HL-60/S4 treated with phorbol 12-myristate 13-acetate at 8.2 ng/mL for 4 days and 3 days (cell line): ENCODE data around the gene RNF125.
"Not testable (repeated sequence)": the region's sequence is repeated elsewhere in the genome, so short reads cannot be mapped to it uniquely, and the experiment has no call there.

ENCODE experiments used
- in situ Hi-C: fragments of 300-500 bp; cut with MboI; formaldehyde crosslinking; loops from 2 replicates; pipeline ENCODE4 v1.15.0; 2022; ENCODE audit warnings: low sequenced_read_pairs

Gene RNF125

DNA sequence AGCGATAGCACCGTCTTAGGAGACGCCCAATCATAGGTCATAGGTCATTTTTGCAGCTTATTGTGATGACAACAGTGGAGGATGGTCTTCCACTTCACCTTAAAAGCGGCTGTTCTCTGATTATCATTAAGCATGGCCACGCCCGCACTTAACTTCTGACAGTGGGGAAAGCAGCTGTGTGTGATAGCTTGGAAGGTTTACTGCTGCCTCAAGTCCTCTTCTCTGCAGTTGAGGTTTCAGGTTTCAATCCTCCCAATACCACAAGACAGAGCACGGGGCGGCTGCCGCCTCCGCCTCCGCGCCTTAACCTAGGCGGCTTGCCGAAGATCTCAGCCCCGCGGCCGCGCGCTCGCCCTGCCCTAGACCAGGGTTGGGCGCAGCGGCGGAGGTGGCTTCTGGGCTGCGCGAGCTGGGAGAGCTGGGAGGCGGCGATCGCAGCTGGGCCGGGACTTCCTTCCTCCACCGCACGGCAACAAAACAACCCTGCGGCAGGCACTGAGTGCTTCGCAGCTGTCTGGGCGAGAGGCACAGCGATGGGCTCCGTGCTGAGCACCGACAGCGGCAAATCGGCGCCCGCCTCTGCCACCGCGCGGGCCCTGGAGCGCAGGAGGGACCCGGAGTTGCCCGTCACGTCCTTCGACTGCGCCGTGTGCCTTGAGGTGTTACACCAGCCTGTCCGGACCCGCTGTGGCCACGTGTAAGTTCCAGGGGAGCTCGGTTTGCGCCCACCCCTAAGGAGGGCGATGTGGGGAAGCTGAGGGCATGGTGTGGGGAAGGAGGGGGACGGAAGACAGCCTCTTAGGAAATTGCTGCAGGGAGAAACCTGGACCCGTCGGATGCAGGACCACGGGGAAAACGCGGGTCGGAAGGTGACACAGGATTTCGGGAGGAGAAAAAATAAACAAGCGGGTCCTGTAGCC lies at the start of gene RNF125:
TSS of gene RNF125 (plus strand) at position 495 of the 920 bp plus-strand sequence. CDS start at position 534, 39 bp downstream.
- in situ Hi-C loops: no loop called here

DNA sequence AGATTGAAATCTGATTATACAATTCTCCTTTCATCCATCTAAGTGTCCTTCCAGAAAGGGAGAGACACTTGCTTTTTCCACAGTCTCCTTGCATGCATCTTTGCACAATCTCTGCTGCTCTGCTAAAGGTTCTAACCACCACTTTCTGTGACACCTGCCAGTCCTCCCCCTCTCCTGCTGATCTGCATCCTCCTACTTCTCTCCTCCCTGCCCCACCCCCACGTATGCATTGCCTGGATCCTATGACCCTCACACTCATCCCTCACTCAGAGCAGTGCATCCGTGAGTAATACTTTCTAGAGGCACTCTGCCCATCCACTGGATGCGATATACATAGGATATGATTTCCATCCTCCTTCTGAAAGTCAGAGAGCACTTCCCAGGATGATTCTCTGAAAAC lies 48.0 kb upstream of the RNF125 start:
- in situ Hi-C loops: no loop called here

DNA sequence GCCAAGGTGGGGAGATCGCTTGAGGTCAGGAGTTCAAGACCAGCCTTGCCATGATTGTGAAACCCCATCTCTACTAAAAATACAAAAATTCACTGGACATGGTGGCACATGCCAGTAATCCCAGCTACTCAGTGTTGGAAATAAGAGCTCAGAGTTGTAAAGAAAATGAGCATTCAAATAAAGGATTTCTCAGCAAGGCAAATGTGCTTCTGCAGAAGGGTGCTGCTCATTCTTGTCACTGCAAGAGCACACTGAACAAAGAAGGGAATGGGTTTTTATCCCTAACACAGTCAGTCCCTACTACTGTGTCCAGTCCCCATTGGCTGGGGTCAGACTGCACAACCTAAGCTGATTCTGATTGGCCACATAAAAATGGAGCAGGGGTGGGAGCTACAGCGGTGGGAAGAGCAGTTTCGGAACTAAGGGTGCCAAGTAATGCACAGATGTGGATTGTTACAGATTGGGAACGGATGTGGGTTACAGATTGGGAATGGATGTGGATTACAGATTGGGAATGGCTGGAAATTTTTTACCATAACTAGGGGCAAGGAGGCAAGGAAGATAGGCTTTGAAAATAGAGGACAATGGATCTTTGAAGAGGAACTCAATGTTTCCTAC lies 44.6 kb upstream of the RNF125 start:
- in situ Hi-C loops: no loop called here

DNA sequence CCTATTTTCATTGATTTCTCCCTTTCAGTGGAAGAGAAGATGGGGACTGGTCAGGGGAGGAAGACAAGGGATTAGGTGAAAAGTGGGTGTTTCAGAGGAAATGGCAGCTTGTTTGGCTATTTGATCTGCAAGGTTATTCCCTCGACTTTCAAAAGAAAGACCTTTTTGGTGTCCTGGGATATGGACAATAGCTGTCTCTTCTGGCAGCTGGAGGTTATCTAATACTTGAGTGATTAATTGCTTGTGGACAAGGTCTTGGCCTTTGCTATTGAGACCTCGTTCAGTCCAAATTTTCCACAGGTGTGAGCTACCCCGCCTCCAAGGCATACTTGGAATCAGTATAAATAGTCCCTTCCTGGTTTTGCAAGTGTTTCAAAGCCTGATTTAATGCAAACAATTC lies 42.4 kb upstream of the RNF125 start:
- in situ Hi-C loops: no loop called here

DNA sequence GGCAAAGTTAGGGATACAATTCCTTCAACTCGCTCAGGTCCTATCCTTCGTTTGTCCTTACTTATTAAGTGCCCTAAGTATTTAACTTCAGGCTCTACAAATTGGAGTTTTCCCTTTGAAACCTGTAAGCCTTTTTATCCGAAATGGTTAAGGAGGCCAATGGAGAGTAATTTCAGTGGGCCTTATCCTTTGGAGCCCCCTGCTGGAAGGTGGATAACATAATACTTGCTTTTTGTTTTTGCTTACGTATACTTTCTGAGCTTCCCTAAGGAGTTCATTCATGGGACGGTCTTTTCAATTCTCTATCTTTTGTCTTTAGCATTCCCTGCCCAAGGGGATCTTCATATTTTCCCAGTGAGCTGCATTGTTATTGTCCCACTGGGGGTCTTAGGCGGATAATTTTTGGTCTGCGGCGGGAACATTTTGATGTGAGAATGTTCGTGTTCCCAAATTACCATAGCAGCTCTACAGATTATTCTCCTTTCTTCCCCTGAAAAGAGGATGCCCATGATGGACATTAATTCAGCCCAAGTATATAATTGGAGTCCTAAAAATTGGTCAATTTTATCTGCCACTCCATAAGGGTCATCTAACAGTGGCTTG lies 41.3 kb upstream of the RNF125 start:
- in situ Hi-C loops: no loop called here

DNA sequence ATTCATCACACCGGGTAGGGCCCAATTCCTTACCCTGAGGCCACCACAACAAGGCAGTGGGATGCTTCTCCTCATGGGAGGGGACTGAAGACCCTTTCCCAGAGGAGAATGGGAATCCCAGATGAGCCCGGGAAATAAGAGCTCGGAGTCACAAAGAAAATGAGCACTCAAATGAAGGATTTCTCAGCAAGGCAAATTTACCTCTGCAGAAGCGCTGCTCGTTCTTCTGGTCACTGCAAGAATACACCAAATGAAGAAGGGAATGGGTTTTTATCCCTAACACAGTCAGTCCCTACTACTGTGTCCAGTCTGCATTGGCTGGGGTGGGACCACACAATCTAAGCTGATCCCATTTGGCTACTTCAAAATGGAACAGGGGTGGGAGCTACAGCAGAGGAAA lies 40.0 kb upstream of the RNF125 start:
- in situ Hi-C loops: no loop called here

DNA sequence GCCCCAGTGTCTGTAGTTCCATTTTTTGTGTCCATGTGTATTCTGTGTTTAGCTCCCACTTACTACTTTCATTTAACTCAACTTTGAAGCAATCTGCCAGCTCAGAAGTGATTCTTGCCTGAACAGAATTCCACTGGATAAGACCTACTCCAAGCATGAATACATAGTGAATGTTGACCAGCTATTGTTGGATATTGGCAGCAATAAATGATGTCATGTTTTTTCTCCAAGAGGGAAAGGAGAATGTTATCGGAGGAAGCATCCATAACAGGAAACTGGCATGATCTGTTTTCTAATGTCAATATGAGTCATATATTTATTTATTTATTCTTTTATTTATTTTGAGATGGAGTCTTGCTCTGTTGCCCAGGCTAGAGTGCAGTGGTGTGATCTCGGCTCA lies 38.9 kb upstream of the RNF125 start:
- in situ Hi-C loops: no loop called here

DNA sequence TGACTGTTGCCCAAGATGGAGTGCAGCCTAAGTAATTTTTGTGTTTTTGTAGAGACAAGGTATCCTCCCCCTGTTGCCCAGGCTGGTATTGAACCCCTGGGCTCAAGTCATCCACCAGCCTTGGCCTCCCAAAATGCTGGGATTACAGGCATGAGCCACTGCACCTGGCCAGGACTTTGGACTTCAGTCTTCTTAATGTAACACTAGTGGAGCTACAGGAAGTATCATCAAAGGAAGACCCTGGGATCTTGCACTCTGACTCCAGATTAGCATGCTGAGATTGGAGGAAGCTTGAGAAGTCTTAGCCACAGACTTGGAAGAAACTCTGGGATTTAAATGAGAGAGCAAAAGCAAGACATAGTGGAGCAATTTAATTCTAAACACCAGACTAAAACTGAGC lies 37.8 kb upstream of the RNF125 start:
- in situ Hi-C loops: no loop called here

DNA sequence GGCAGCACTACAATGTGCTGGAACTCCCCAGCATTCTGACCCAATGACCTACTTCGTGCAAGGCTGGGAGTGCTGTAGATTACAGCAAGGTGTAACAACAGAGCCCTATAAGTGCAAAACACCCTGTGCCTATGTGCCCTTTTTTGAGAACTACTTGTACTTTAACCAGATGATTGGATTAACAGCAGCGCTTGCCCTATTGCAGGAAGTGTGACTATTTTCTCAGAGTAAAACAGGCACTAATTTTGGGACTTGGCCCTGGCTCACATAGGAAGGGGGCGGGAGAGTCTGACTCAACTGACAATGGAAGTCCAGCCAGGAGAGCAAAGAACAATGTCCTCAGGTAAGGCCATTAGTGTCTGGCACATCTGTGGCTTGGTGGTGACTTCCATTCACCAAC lies 35.6 kb upstream of the RNF125 start:
- in situ Hi-C loops: no loop called here

DNA sequence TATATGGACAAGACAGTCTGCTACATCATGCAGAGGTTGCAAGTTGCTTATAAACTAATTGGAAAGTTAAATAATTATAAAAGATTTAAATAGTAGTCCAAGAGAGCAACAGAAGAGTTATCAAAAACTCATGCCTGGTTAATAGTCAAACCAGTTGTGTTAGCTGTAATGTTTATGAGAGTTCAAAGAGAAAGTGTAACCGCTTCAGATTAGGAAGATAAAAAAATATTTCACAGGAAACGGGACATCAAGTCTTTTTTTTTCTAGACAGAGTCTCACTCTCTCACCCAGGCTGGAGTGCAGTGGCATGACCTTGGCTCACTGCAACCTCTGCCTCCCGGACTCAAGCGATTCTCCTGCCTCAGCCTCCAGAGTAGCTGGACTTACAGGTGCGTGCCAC lies 34.6 kb upstream of the RNF125 start:
- in situ Hi-C loops: no loop called here

DNA sequence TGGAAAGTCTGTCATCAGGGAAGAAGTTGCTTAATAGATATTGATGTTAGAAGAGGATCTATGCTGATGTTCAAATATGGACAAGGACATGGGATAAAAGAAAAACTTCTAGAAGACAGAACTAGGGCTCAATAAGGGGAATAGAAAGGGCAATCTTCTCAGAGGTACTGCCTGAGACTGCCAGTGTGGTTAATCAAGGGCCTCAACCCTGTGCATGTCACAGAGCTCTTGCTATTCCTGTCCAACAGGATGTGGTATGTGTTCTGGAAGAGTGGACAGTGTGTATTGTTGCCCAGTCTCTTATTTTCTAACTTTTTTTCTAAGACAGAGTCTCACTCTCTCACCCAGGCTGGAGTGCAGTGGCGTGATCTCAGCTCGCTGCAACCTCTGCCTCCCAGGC lies 27.8 kb upstream of the RNF125 start:
- in situ Hi-C loops: no loop called here

DNA sequence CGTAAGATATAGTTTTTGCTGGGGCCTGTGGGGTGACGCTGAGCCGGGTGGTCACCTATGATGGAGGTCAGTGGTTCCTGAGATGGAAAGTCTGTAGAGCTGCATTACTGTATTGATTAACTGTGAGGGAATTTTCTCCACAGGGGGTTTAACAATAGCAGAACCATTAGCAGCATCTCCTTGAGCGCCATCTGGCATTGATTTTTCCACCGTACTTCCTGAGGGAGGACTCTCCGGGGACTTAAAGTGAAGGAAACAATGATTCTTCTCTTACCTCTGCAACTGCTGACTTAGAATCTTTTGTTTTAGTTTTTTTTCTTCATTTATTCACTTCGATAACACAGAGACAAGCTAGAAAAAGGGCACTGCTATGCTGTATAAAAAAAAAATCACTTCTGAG lies 22.6 kb upstream of the RNF125 start:
- in situ Hi-C loops: no loop called here

DNA sequence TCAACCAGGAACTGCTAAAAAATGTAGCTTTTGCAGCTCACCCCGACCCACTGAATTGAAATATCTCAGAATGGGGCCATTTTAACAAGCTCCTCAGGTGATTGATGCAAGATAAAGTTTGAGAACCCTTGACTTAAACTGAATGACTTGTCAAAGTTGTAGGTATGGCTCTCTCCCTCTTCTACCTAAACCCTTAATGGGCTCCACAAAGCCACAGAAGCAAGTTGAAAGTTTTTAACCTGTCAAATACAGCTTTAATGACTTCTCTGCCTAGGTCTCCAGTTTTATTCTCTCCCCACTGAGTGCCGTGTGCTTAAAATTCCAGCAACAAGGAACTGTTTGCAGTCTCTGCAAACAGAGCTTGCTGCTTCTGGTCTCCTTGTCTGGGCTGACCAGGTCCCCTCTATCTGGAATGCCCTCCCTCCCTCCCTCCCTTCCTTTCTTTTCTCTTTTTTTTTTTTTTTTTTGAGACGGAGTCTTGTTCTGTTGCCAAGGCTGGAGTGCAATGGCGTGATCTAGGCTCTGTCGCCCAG lies 19.7 kb upstream of the RNF125 start:
- in situ Hi-C loops: no loop called here

DNA sequence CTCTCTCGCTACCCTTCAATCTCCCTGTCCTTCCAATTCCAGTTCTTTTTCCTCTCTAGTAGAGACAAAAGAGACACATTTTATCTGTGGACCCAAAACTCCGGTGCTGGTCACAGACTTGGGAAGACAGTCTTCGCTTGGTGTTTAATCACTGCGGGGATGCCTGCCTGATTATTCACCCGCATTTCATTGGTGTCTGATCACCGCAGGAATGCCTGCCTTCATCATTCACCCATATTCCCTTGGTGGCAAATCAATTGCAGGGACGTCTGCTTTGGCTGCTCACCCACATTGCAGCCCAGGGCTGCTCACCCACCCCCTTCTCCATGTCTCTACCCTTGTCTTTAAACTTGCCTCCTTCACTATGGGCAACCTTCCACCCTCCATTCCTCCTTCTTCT lies 17.5 kb upstream of the RNF125 start:
- in situ Hi-C loops: not testable (repeated sequence)

DNA sequence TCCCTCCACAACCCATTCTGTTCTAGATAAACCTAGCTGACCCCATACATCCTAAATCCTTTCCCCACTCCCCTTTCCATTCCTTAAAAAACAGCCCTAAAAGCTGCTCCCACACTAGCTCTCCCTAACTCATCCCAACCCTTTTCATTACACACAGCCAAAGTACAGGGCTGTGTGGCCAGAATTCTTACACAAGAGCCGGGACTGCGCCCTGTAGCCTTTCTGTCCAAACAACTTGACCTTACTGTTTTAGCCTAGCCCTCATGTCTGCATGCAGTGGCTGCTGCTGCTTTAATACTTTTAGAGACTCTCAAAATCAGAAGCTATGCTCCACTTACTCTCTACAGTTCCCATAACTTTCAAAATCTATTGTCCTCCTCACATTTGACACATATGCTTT lies 14.8 kb upstream of the RNF125 start:
- in situ Hi-C loops: not testable (repeated sequence)

DNA sequence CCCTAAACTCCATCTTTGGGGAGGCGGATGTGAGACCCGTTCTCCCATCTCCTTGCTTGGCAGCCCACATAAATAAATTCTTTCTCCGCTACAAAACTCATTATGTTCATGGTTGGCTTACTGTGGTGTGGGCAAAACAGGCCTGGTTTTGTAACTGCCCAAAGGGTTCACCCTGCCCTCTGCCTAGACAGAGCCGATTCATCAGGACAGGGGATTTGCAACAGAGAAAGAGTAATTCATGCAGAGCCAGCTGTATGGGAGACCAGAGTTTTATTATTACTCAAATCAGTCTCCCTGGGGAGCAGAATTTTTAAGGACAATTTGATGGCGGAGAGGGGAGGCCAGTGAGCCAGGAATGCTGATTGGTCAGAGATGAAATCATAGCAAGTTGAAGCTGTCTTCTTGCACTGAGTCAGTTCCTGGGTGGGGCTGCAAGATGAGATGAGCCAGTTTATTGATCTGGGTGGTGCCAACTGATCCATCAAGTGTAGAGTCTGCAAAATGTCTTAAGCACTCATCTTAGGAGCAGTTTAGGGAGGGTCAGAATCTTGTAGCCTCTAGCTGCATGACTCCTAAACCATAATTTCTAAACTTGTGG lies 8.4 kb upstream of the RNF125 start:
- in situ Hi-C loops: no loop called here

DNA sequence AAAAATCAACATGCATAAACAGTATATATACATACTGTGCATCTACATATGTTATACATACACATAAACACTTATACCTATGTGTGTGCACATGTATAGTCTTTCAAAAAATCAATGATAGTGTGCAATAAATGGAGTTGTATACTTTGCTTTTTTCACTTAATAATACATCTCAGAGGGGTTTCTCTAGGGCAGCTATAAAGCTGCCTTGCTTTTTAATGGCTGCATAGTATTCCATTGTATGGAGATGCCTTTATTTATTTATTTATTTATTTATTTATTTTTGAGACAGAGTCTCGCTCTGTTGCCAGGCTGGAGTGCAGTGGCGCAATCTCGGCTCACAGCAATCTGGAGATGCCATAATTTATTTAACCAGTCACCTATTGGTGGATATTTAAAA lies 7.4 kb upstream of the RNF125 start:
- in situ Hi-C loops: no loop called here

DNA sequence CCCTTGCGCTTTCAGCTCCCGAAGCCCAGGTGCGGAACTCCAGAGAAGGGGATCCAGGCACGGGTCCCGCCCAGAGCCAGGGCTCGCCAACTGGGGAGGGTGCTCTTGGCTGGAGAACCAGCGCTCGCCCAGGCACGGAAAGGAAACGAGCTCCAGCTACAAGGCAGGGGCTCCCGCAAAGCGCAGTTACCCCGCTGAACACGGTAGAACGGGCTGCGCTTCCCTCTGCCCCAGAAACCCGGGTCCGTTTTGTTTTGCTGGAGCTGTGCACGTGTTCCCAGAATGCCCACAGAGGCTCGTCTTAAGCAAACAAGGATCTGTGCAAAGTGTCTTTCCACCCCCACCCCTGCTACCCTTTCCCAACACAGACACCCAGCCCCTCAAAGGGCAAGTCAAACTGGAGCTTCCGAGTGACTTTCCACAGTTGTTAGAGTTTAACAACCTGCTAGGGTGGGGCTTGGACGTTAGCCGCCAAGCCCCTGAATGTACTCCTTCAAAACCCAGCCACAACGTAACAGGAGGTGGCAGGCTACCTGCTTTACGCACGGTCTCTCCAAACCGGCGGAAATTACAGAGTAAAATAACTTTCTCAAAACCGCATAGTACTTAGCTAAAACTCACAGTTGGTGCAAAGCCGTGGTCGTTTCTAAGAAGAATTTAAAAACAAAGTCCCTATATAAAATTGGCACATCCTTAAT lies 775 bp downstream of the RNF125 start:
- in situ Hi-C loops: no loop called here

DNA sequence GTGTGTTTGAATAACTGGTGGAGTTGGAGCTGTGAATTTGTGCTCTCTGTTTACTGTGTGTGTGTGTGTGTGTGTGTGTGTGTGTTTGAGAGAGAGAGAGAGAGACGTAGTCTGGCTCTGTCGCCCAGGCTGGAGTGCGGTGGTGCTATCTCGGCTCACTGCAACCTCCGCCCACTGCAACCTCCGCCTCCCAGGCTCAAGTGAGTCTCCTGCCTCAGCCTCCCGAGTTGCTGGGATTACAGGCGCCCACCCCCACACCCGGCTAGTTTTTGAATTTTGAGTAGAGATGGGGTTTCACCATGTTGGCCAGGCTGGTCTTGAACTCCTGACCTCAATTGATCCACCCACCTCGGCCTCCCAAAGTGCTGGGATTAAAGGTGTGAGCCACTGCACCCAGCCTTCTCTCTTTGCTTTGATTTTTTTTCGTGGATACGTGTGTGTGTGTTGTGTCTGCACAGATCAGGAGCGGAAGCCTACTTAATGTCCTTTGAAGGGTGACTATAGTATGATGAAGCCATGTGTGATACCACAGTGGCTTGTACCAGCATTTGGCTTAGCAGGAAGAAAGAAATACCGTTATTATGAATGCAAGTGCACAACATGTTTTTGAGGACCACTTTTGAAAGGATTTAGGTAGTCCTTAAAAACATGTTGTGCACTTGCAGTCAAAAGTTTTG lies 1.5 kb downstream of the RNF125 start:
- in situ Hi-C loops: not testable (repeated sequence)
